Uterus (tissue), 4 donors: Measurements from ENCODE around the gene TXNRD3. TPM values are rescaled to one million over a fixed set of nuclear protein-coding genes. Genes with fewer than 3 reads are reported as not detected.

Source experiments
- DNase-seq, 2 donors: peaks; one replicate each; pipeline ENCODE4 v3.0.0-alpha.2; 2019 to 2020
- H3K27ac ChIP-seq, 2 donors: fragments of 200-600 bp; sonication (generic); 1 replicate in 1 of 2; 2 replicates in 1 of 2; pipeline ENCODE4 v1.5.1; 2016 to 2018
- H3K27me3 ChIP-seq, 2 donors: fragments of 200-600 bp; sonication (generic); one replicate each; pipeline ENCODE4 v1.5.1; 2018 to 2019; ENCODE audit warnings: control low read depth in 1 of 2
- H3K36me3 ChIP-seq, 2 donors: fragments of 200-600 bp; sonication (generic); one replicate each; pipeline ENCODE4 v1.5.1; 2019; ENCODE audit warnings: control low read depth in 1 of 2
- H3K4me1 ChIP-seq, 2 donors: fragments of 200-600 bp; sonication (generic); one replicate each; pipeline ENCODE4 v1.5.1; 2018 to 2019; ENCODE audit warnings: control low read depth in 1 of 2
- H3K4me3 ChIP-seq, 2 donors: fragments of 200-600 bp; sonication (generic); 1 replicate in 1 of 2; 2 replicates in 1 of 2; pipeline ENCODE4 v1.5.1; 2018 to 2019; ENCODE audit warnings: mild to moderate bottlenecking in 1 of 2
- H3K9me3 ChIP-seq, 2 donors: fragments of 200-600 bp; sonication (generic); one replicate each; pipeline ENCODE4 v1.5.1; 2019; ENCODE audit warnings: control low read depth in 1 of 2
- POLR2A ChIP-seq, 2 donors: fragments of 450-650 bp; IDR thresholded peaks; one replicate each; pipeline ENCODE4 v1.6.1; 2016; ENCODE audit warnings: antibody characterized with exemption in 2 of 2, mild to moderate bottlenecking in 1 of 2, moderate library complexity in 1 of 2
- intact Hi-C: fragments of 100-400 bp; cut with DNase I; formaldehyde crosslinking; loops from one replicate; pipeline ENCODE4 v1.15.1; 2023; ENCODE audit warnings: low total_unique reads
- total RNA-seq, 4 donors: library from RNA; depleted of rRNA in 3 of 4; stranded (reverse); fragments of >200 nt in 3 of 4; gene quantifications; one replicate each; pipeline versions ENCODE4 v1.1.0 to v1.2.4, GENCODE V29; 2014 to 2023
- TF ChIP-seq, protein P1 (sequence below), 4 experiments: fragments of 200-600 bp in 2 of 4; fragments of 450-650 bp in 2 of 4; sonication (generic) in 2 of 4; IDR thresholded peaks; one replicate each; pipeline ENCODE4 v1.5.1; 2016 to 2019; ENCODE audit warnings: antibody characterized with exemption in 4 of 4, mild to moderate bottlenecking in 2 of 4, moderate library complexity in 1 of 4
- donor health status: DM: yes; HTN: yes; CAD: no.

The TXNRD3 gene
- total RNA-seq, 4 donors from 2014 or later, result 13.8 to 31.2 (median 17.8) TPM

DNA sequence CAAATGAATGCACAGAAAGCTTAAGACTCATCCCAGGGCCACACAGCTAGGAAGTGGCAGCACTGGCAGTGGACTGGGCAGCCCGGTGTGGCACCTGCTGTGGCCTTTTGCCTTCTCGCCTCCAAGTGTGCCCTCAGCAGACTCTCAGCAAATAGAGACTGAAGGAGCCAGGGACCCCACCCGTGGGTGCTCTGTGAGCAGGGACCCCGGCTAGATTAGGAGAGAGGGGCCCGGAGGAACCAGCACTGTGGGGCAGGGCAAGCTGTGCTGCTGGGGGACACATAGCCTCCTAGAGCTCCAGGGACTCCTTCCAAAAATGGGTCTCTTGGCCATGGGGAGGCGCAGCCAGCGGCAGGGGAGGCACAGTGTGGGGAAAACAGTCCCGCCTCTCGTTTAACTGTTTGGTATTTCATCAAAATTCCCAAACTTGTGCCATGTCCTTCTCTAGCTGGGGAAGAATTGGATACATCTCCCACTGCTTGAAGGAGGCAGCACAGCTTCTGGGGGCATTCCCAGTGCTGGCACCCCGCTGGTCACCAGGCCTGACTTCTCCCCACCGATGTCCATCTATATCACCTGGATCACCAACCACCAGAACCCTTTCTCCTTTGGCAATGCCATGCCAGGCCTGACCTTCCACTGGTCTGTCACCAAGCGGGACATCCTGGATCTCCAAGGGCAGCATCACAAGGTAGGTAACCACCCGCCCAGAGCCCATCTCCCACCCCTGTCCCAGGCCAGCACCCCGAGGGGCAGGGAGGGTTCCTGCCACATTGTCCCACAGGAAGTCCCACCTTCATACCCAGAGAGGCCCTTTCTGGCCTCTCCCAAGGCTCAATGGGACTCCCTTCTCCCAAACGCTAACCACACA, 12.0 kb upstream of the TXNRD3 start:
- DNase-seq, result no peak
- no peaks in the 10 kb centered on the region for H3K27me3 ChIP-seq
- no peak for TF ChIP-seq POLR2A (IDR thresholded peaks at IDR 0.05)
- TF ChIP-seq, protein P1, sequence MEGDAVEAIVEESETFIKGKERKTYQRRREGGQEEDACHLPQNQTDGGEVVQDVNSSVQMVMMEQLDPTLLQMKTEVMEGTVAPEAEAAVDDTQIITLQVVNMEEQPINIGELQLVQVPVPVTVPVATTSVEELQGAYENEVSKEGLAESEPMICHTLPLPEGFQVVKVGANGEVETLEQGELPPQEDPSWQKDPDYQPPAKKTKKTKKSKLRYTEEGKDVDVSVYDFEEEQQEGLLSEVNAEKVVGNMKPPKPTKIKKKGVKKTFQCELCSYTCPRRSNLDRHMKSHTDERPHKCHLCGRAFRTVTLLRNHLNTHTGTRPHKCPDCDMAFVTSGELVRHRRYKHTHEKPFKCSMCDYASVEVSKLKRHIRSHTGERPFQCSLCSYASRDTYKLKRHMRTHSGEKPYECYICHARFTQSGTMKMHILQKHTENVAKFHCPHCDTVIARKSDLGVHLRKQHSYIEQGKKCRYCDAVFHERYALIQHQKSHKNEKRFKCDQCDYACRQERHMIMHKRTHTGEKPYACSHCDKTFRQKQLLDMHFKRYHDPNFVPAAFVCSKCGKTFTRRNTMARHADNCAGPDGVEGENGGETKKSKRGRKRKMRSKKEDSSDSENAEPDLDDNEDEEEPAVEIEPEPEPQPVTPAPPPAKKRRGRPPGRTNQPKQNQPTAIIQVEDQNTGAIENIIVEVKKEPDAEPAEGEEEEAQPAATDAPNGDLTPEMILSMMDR (IDR thresholded peaks at IDR 0.05), result no peak
- H3K4me3 ChIP-seq, result no peak overlapping the region
- no peaks in the 10 kb centered on the region for H3K36me3 ChIP-seq
- no peak overlapping the region for H3K27ac ChIP-seq
- no peaks in the 10 kb centered on the region for H3K4me1 ChIP-seq
- intact Hi-C loops, result loop anchor here (10.0 kb wide), 1 partner anchor 878 kb away; no protein-coding TSS in a partner anchor
- no peaks in the 10 kb centered on the region for H3K9me3 ChIP-seq

DNA sequence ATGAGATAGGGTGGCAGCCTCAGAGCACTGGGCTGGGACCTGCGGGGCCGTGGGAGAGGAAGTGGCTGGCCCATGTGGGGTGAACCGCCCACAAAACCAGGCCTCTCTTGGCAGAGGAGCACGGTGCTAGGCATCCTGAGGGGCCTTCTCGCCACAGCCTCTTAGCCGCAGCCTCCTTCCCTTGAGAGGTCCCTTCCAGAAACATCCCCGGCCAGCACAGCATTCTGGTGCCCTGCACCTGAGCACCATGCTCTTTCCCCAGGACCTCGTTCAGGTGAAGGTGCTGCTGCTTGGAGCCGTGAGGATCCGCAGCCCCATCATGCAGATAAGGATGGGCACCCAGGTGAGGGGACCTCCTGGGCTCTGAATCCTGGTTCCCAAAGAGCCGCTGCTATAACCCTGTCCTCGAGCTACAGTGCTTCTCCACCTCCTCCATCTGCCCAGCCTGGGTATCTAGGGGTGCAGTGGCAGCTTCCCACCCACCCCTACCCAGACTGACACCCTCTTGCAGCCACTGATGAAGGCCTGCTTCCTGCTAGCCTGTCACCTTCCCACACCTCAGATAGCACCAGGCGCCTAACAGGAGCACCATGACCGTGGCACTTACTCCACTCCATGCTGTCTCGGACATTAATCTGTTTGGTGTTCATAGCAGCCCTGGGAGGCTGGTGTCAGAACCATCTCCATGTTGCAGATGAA, 11.2 kb upstream of the TXNRD3 start:
- Histone ChIP-seq H3K27me3 (no peaks in the 10 kb centered on the region), H3K4me3 (no peak overlapping the region), H3K36me3 (no peaks in the 10 kb centered on the region), H3K27ac (no peak overlapping the region), H3K4me1 (no peaks in the 10 kb centered on the region), H3K9me3 (no peaks in the 10 kb centered on the region)
- DNase-seq, result no peak
- intact Hi-C loops, result loop anchor here (10.0 kb wide), 1 partner anchor 879 kb away; no protein-coding TSS in a partner anchor
- TF ChIP-seq POLR2A (IDR thresholded peaks at IDR 0.05), result no peak
- TF ChIP-seq, protein P1 (IDR thresholded peaks at IDR 0.05), result no peak

DNA sequence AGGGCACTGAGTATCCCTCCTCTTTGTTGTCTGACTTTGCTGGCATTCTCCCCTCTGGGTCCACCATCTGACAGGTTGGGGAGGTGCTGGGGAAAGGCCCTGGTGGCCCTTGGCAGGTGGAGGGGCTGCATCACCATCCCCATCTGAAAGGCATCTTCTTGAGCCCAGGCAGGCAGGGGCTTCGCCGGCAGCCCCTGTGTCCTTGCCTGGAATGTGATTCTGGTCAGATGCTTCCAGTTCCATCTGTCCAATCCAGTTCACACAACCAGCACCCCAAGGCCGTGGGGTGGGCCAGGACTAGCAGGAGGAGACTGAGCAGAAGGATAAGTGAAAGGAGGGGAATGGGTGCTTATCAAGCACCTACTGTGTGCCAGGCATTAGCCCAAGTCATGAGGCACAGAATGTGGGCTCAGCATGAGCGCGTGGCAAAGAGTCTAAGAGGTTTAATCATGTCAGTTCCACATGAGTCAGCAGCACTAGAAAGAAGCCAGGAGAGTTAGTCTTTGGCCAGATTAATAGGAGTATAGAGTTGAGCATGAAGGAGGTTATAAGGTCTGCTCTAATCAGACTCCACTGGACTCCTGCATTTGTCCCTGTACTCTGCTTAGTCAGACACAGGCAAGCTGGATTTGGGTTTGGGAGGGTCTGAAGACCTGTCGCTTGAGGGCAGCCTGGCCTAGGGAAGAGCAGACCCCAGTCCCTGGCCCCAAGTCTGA, 10.5 kb upstream of the TXNRD3 start:
- H3K9me3 ChIP-seq, result no peaks in the 10 kb centered on the region
- H3K4me1 ChIP-seq, result no peaks in the 10 kb centered on the region
- no peak overlapping the region for H3K27ac ChIP-seq
- H3K27me3 ChIP-seq, result no peaks in the 10 kb centered on the region
- no peak for DNase-seq
- no peak overlapping the region for H3K4me3 ChIP-seq
- no peaks in the 10 kb centered on the region for H3K36me3 ChIP-seq
- TF ChIP-seq, protein P1 (IDR thresholded peaks at IDR 0.05), result no peak
- no peak for TF ChIP-seq POLR2A (IDR thresholded peaks at IDR 0.05)
- intact Hi-C loops, result loop anchor here (10.0 kb wide), 1 partner anchor 879 kb away; no protein-coding TSS in a partner anchor

DNA sequence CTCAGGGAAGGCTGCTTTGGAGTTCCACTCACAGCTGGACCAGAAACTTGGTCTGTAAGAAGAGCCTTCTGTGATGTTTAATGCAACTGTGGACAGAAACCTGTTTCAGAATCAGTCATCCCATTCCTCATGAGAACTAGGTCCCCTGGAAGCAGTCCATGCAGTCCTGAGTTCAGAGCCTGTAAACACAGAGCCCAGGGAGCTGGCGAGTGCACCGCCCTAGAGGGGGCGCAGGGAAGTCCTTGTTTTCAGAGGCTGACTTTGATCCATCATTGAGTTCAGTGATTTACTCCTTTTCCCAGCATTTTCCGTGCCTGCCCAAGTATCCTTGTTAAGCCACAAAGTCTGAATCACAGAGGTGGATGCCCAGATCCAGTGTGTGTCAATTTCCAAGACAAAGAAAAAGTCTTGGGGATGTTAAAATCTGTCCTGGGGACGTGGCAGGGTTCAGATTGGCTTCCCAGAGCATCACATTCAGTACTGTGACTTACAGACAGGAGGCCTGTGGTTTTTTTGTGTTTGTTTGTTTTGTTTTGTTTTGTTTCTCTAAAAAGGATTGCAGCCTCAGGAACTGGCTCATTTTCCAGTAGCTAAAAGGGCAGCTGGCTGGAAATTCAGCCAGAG, 9.8 kb upstream of the TXNRD3 start:
- no peaks in the 10 kb centered on the region for H3K4me1 ChIP-seq
- H3K9me3 ChIP-seq, result no peaks in the 10 kb centered on the region
- H3K27ac ChIP-seq, result no peak overlapping the region
- TF ChIP-seq, protein P1 (IDR thresholded peaks at IDR 0.05), result no peak
- TF ChIP-seq POLR2A (IDR thresholded peaks at IDR 0.05), result no peak
- intact Hi-C loops, result loop anchor here (10.0 kb wide), 1 partner anchor 880 kb away; no protein-coding TSS in a partner anchor
- no peaks in the 10 kb centered on the region for H3K27me3 ChIP-seq
- DNase-seq, result no peak
- H3K4me3 ChIP-seq, result no peak overlapping the region
- H3K36me3 ChIP-seq, result no peaks in the 10 kb centered on the region
